GM12878 (cell line): Measurements from ENCODE around the gene GAL3ST2. TPM values are rescaled to one million over a fixed set of nuclear protein-coding genes. Genes with fewer than 3 reads are reported as not detected.

Source experiments
- ATAC-seq: fragments of 200-7000 bp; cut with Tn5 transposase; 3 replicates; pipeline ENCODE4 v1.9.1; 2020; ENCODE audit warnings: mild to moderate bottlenecking, moderate library complexity
- BruUV-seq: library from RNA; stranded (reverse); fragments of 400-500 nt; replicated peaks from 2 replicates; lab custom pipeline; 2021; lab: Mats Ljungman, UMichigan
- CTCF ChIA-PET: fragments of 300-600 bp; sonication (Branson Sonifier 250); formaldehyde crosslinking; extraction: SDS; loops from one replicate; lab custom pipeline; 2021; ENCODE audit warnings: inconsistent platforms; lab: Yijun Ruan, JAX
- POLR2A ChIA-PET: fragments of 350-600 bp; formaldehyde crosslinking; extraction: SDS; loops from one replicate; lab custom pipeline; 2021; ENCODE audit warnings: inconsistent platforms; lab: Charles Lee
- RAD21 ChIA-PET: fragments of 300-600 bp; sonication (Branson Sonifier 250); formaldehyde crosslinking; loops from one replicate; lab custom pipeline; 2023; ENCODE audit warnings: antibody characterized with exemption; ENCODE audit not compliant: unreplicated experiment; lab: Charles Lee
- SMC1A ChIA-PET: fragments of 300-600 bp; sonication (Branson Sonifier 250); formaldehyde crosslinking; loops from one replicate; lab custom pipeline; 2023; ENCODE audit not compliant: unreplicated experiment, uncharacterized antibody; lab: Charles Lee
- DNase-seq: peaks from one replicate; pipeline ENCODE4 v3.0.0-alpha.2; 2011; ENCODE audit warnings: low read depth, low spot score
- FAIRE-seq: peaks from 3 replicates; lab custom pipeline; 2011; peaks lifted over from hg19 to GRCh38; lab: Jason Lieb, UNC
- H2AFZ ChIP-seq: 2 replicates; pipeline ENCODE4 v1.6.0; 2011; ENCODE audit warnings: low read depth, low read length, control low read depth; ENCODE audit not compliant: control insufficient read depth
- H3K27ac ChIP-seq: 2 replicates; pipeline ENCODE4 v1.5.1; 2011; ENCODE audit warnings: control low read depth; ENCODE audit not compliant: control insufficient read depth, insufficient read depth
- H3K27me3 ChIP-seq, 2 experiments: replicated peaks in 1 of 2; 2 replicates each; pipeline versions ENCODE4 v1.6.0 to v1.6.1; 2011; ENCODE audit warnings: low read length in 1 of 2; ENCODE audit not compliant: control insufficient read depth in 2 of 2, insufficient read depth in 2 of 2
- H3K36me3 ChIP-seq, 2 experiments: 2 replicates each; pipeline ENCODE4 v1.5.1; 2011; ENCODE audit warnings: low read length in 1 of 2; ENCODE audit not compliant: control insufficient read depth in 2 of 2, insufficient read depth in 2 of 2
- H3K4me1 ChIP-seq: 2 replicates; pipeline ENCODE4 v1.6.1; 2011; ENCODE audit warnings: mild to moderate bottlenecking, low read length, moderate library complexity, mixed read lengths; ENCODE audit not compliant: control insufficient read depth, insufficient read depth
- H3K4me2 ChIP-seq: 2 replicates; pipeline ENCODE4 v1.6.0; 2011; ENCODE audit warnings: control low read depth; ENCODE audit not compliant: control insufficient read depth, insufficient read depth
- H3K4me3 ChIP-seq: fragments of 200-600 bp; sonication (generic); 2 replicates; pipeline ENCODE4 v1.5.1; 2016
- H3K79me2 ChIP-seq: 2 replicates; pipeline ENCODE4 v1.6.0; 2011; ENCODE audit warnings: low read length; ENCODE audit not compliant: control insufficient read depth, insufficient read depth
- H3K9ac ChIP-seq: 2 replicates; pipeline ENCODE4 v1.8.0; 2011; ENCODE audit warnings: low read length, control low read depth, mixed read lengths; ENCODE audit not compliant: control insufficient read depth, insufficient read depth
- H3K9me3 ChIP-seq: replicated peaks from 3 replicates; pipeline ENCODE4 v1.5.1; 2011; ENCODE audit warnings: mild to moderate bottlenecking, low read length; ENCODE audit not compliant: control insufficient read depth, insufficient read depth
- H4K20me1 ChIP-seq: 2 replicates; pipeline ENCODE4 v1.6.0; 2011; ENCODE audit not compliant: control insufficient read depth, insufficient read depth
- BHLHE40 ChIP-seq, 2 experiments: fragments of 450-650 bp in 1 of 2; IDR thresholded peaks; 2 replicates each; pipeline ENCODE4 v1.6.1; 2011 to 2017; ENCODE audit warnings: low read depth in 2 of 2, borderline replicate concordance in 1 of 2, improper control_type of control experiment in 1 of 2, low read length in 1 of 2, mild to moderate bottlenecking in 1 of 2
- CHD1 ChIP-seq: IDR thresholded peaks from 2 replicates; pipeline ENCODE4 v1.6.1; 2012; ENCODE audit warnings: low read depth, low read length, improper control_type of control experiment
- JUND ChIP-seq: IDR thresholded peaks from 2 replicates; pipeline ENCODE4 v1.6.1; 2012; ENCODE audit warnings: low read depth, mild to moderate bottlenecking, low read length, improper control_type of control experiment, moderate library complexity
- KDM1A ChIP-seq: fragments of 200-600 bp; sonication (generic); IDR thresholded peaks from 2 replicates; pipeline ENCODE4 v1.6.1; 2016; ENCODE audit warnings: borderline replicate concordance
- MYC ChIP-seq: IDR thresholded peaks from 2 replicates; pipeline ENCODE4 v1.6.1; 2011; ENCODE audit warnings: mild to moderate bottlenecking, low read length, moderate library complexity, inconsistent platforms; ENCODE audit not compliant: insufficient read depth, insufficient replicate concordance, insufficient read length, severe bottlenecking
- POLR2A ChIP-seq: IDR thresholded peaks from 2 replicates; pipeline ENCODE4 v1.6.1; 2011; ENCODE audit warnings: low read depth, mild to moderate bottlenecking, low read length
- RELA ChIP-seq: fragments of 450-650 bp; IDR thresholded peaks from 2 replicates; pipeline ENCODE4 v1.8.0; 2014; ENCODE audit warnings: borderline replicate concordance; ENCODE audit not compliant: partially characterized antibody
- SP1 ChIP-seq: IDR thresholded peaks from one replicate; pipeline ENCODE4 v1.6.1; 2011; ENCODE audit warnings: low read depth, low read length
- SPI1 ChIP-seq: IDR thresholded peaks from 2 replicates; pipeline ENCODE4 v1.6.1; 2011; ENCODE audit warnings: low read depth, mild to moderate bottlenecking, low read length, moderate library complexity, borderline replicate concordance; ENCODE audit not compliant: insufficient read depth
- SRF ChIP-seq, 2 experiments: IDR thresholded peaks; 2 replicates each; pipeline ENCODE4 v1.6.1; 2011; ENCODE audit warnings: low read depth in 2 of 2, low read length in 2 of 2, mild to moderate bottlenecking in 1 of 2, moderate library complexity in 1 of 2
- YY1 ChIP-seq: IDR thresholded peaks from 2 replicates; pipeline ENCODE4 v1.6.1; 2011; ENCODE audit warnings: low read depth, mild to moderate bottlenecking, low read length
- WGBS: methylation state at CpG from one replicate; pipeline ENCODE4 v1.1.6; 2016; ENCODE audit warnings: low lambda C conversion rate; ENCODE audit not compliant: insufficient replicate concordance, insufficient coverage; ENCODE audit errors: missing lambda C conversion rate; 5-methylcytosine and 5-hydroxymethylcytosine counted together
- in situ Hi-C: fragments of 300-500 bp; cut with MboI; formaldehyde crosslinking; loops from 9 replicates; pipeline ENCODE4 v1.14.3; 2018; ENCODE audit warnings: mixed read lengths
- intact Hi-C: fragments of 100-400 bp; cut with micrococcal nuclease; formaldehyde crosslinking; loops from one replicate; pipeline ENCODE4 v1.14.2; 2022; ENCODE audit not compliant: unreplicated experiment
- polyA plus RNA-seq, 11 experiments: library from polyadenylated mRNA; depleted of rRNA in 4 of 11; unstranded in 6 of 11; stranded (reverse) in 5 of 11; fragments of >200 nt; fragmentation: Nextera tagmentation in 4 of 11; fragmentation: Illumina TruSeq in 1 of 11; extraction: Ambion mirVana in 4 of 11; extraction: Trizol in 1 of 11; gene quantifications; 1 replicate in 1 of 11; 2 replicates in 10 of 11; pipeline versions ENCODE4 v1.2.1 to v1.2.3, GENCODE V29; 2011 to 2016; ENCODE audit warnings: inconsistent platforms in 2 of 11, missing spikeins in 2 of 11, low read depth in 1 of 11
- total RNA-seq, 4 experiments: library from RNA; depleted of rRNA in 3 of 4; stranded (reverse); fragments of >200 nt in 3 of 4; fragmentation: Illumina TruSeq in 1 of 4; extraction: Trizol in 1 of 4; gene quantifications; 2 replicates each; pipeline versions ENCODE4 v1.2.1 to v1.2.3, GENCODE V29; 2013 to 2021
- TF ChIP-seq, protein P1 (sequence below): fragments of 450-650 bp; conservative IDR thresholded peaks from 2 replicates; pipeline ENCODE4 v1.6.1; 2017; ENCODE audit warnings: mild to moderate bottlenecking, moderate library complexity
- TF ChIP-seq, protein P2 (sequence below): fragments of 450-650 bp; IDR thresholded peaks from 2 replicates; pipeline ENCODE4 v1.6.1; 2017; ENCODE audit warnings: borderline replicate concordance
- TF ChIP-seq, protein P3 (sequence below): fragments of 450-650 bp; IDR thresholded peaks from 2 replicates; pipeline ENCODE4 v1.6.1; 2014; ENCODE audit warnings: mild to moderate bottlenecking
- TF ChIP-seq, protein P4 (sequence below): IDR thresholded peaks from 2 replicates; pipeline ENCODE4 v1.6.1; 2011; ENCODE audit warnings: low read depth, low read length, improper control_type of control experiment, borderline replicate concordance

The GAL3ST2 gene
- total and polyA plus RNA-seq, 10 of the 15 experiments (the other 5 are each of a cell fraction or from before 2014, with no cell fraction given) = 0.09 to 0.36 (median 0.11) TPM; not detected in 7

DNA sequence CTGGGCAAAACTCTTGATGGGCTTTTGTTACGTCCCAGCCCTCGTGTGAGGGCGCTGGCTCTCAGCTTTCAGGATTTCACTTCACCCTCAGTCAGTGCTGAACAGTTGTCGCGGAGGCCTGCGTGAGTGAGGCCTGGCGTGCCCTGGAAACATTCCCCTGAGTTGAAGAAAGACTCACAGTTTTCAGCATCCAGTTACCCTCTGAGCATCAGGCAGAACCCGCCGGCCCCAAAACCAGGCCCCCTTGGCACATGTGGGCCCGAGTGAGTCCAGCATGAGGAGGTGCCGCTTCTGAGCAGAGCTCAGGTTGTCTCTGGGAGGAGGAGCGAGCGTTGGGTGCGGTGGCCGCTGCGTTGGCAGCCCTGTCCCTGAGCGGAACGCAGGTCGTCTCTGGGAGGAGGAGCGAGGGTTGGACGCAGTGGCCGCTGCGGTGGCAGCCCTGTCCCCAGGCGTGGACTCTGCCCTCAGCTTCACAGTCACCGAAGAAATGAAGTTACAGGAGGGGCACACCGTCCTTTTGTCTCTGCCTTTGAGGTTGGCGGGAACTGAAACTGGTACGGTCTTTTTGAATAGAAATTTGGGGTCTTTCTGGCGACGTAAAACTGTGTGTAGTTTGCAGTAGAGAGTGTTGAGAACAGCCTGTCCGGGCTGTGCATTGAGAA lies 32.2 kb downstream of the GAL3ST2 start, which contains the start of gene NEU4:
TSS of gene NEU4 (plus strand) at position 473 of the 662 bp plus-strand sequence. CDS start 5,292 bp downstream, outside the sequence.
- Histone ChIP-seq H3K79me2 (no peaks in the 10 kb centered on the region), H3K9me3 (no peaks in the 10 kb centered on the region), H3K27ac (no peak within 1 kb of the TSS), H3K4me3 (no peak within 1 kb of the TSS), H2AFZ (no peak within 1 kb of the TSS), H4K20me1 (no peaks in the 10 kb centered on the region), H3K4me1 (peaks cover 11% of the 10 kb centered on the region), H3K9ac (no peak within 1 kb of the TSS), H3K27me3 (no peaks in the 10 kb centered on the region; a peak in 1 of 4 replicates), H3K4me2 (no peak within 1 kb of the TSS), H3K36me3 (no peaks in the 10 kb centered on the region)
- SMC1A ChIA-PET = no interaction called here
- BruUV-seq = no TSS peak
- in situ Hi-C loops (no loop called here), intact Hi-C loops (no loop called here)
- RAD21 ChIA-PET = no interaction called here
- POLR2A ChIA-PET = no interaction called here
- CTCF ChIA-PET = interaction anchor here (2.1 kb wide), 1 partner anchor 20 kb away, joined by 6 read pairs; no protein-coding TSS in a partner anchor
- no peak for DNase-seq
- WGBS = 81% methylated on average over 31 of the region's 31 CpGs
- no peak for FAIRE-seq
- no peak for ATAC-seq
- no peak for TF ChIP-seq BHLHE40 (IDR thresholded peaks at IDR 0.05; ENCODE audit: borderline replicate concordance in 1 of 2, low read depth in 2 of 2, low read length in 1 of 2)
- TF ChIP-seq RELA = no peak
- TF ChIP-seq POLR2A = no peak
- TF ChIP-seq, protein P1, sequence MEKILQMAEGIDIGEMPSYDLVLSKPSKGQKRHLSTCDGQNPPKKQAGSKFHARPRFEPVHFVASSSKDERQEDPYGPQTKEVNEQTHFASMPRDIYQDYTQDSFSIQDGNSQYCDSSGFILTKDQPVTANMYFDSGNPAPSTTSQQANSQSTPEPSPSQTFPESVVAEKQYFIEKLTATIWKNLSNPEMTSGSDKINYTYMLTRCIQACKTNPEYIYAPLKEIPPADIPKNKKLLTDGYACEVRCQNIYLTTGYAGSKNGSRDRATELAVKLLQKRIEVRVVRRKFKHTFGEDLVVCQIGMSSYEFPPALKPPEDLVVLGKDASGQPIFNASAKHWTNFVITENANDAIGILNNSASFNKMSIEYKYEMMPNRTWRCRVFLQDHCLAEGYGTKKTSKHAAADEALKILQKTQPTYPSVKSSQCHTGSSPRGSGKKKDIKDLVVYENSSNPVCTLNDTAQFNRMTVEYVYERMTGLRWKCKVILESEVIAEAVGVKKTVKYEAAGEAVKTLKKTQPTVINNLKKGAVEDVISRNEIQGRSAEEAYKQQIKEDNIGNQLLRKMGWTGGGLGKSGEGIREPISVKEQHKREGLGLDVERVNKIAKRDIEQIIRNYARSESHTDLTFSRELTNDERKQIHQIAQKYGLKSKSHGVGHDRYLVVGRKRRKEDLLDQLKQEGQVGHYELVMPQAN = no peak
- TF ChIP-seq, protein P2, sequence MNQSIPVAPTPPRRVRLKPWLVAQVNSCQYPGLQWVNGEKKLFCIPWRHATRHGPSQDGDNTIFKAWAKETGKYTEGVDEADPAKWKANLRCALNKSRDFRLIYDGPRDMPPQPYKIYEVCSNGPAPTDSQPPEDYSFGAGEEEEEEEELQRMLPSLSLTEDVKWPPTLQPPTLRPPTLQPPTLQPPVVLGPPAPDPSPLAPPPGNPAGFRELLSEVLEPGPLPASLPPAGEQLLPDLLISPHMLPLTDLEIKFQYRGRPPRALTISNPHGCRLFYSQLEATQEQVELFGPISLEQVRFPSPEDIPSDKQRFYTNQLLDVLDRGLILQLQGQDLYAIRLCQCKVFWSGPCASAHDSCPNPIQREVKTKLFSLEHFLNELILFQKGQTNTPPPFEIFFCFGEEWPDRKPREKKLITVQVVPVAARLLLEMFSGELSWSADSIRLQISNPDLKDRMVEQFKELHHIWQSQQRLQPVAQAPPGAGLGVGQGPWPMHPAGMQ = no peak
- TF ChIP-seq KDM1A = no peak
- TF ChIP-seq, protein P3, sequence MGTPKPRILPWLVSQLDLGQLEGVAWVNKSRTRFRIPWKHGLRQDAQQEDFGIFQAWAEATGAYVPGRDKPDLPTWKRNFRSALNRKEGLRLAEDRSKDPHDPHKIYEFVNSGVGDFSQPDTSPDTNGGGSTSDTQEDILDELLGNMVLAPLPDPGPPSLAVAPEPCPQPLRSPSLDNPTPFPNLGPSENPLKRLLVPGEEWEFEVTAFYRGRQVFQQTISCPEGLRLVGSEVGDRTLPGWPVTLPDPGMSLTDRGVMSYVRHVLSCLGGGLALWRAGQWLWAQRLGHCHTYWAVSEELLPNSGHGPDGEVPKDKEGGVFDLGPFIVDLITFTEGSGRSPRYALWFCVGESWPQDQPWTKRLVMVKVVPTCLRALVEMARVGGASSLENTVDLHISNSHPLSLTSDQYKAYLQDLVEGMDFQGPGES = no peak
- no peak for TF ChIP-seq SP1
- TF ChIP-seq, protein P4, sequence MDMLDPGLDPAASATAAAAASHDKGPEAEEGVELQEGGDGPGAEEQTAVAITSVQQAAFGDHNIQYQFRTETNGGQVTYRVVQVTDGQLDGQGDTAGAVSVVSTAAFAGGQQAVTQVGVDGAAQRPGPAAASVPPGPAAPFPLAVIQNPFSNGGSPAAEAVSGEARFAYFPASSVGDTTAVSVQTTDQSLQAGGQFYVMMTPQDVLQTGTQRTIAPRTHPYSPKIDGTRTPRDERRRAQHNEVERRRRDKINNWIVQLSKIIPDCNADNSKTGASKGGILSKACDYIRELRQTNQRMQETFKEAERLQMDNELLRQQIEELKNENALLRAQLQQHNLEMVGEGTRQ = no peak
- TF ChIP-seq SPI1 = no peak
- TF ChIP-seq JUND = no peak
- TF ChIP-seq SRF (IDR thresholded peaks at IDR 0.05; ENCODE audit: low read depth in 2 of 2, low read length in 2 of 2) = no peak
- TF ChIP-seq CHD1 = no peak
- no peak for TF ChIP-seq MYC
- TF ChIP-seq YY1 = no peak
